Panc1 (cell line): ENCODE measurements around the gene ARL6IP4.

ENCODE experiments used
- POLR2AphosphoS5 ChIP-seq: IDR thresholded peaks from 2 replicates; pipeline ENCODE4 v1.6.1; 2012; ENCODE audit warnings: mild to moderate bottlenecking, low read depth, low read length, moderate library complexity
- SIN3A ChIP-seq: IDR thresholded peaks from 2 replicates; pipeline ENCODE4 v1.6.1; 2012; ENCODE audit warnings: low read depth, mild to moderate bottlenecking, low read length, moderate library complexity, borderline replicate concordance; ENCODE audit not compliant: insufficient read depth
- TF ChIP-seq, protein P1 (sequence below): fragments of 450-650 bp; IDR thresholded peaks from 2 replicates; pipeline ENCODE4 v1.5.1; 2017; ENCODE audit warnings: mild to moderate bottlenecking
- TF ChIP-seq, protein P2 (sequence below), 2 experiments: IDR thresholded peaks; 2 replicates each; pipeline ENCODE4 v1.6.1; 2011 to 2012; ENCODE audit warnings: low read depth in 2 of 2, control low read depth in 1 of 2, low read length in 1 of 2, mild to moderate bottlenecking in 1 of 2, moderate library complexity in 1 of 2; ENCODE audit not compliant: insufficient read depth in 1 of 2

DNA sequence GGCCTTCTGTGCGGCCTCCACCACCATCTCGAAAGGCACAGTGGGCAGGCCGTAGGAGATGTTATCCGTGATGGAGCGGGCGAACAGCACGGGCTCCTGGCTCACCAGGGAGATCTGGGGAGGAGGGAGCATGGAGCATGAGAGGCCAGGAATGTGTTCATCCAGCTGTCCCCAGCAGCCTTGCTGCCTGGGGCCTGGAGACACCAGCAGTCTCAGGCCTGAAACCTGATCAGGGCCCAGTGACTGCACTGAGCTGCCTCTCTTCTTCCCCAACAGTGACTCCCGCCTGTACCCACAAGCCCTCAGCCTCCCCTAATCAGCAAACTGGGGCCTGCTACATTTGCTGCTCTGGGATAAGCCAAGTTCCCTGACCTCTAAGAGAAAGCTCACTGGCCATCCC, 45.2 kb upstream of the ARL6IP4 start:
- TF ChIP-seq, protein P1, sequence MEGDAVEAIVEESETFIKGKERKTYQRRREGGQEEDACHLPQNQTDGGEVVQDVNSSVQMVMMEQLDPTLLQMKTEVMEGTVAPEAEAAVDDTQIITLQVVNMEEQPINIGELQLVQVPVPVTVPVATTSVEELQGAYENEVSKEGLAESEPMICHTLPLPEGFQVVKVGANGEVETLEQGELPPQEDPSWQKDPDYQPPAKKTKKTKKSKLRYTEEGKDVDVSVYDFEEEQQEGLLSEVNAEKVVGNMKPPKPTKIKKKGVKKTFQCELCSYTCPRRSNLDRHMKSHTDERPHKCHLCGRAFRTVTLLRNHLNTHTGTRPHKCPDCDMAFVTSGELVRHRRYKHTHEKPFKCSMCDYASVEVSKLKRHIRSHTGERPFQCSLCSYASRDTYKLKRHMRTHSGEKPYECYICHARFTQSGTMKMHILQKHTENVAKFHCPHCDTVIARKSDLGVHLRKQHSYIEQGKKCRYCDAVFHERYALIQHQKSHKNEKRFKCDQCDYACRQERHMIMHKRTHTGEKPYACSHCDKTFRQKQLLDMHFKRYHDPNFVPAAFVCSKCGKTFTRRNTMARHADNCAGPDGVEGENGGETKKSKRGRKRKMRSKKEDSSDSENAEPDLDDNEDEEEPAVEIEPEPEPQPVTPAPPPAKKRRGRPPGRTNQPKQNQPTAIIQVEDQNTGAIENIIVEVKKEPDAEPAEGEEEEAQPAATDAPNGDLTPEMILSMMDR, result no peak
- TF ChIP-seq POLR2AphosphoS5 (no peak), SIN3A (no peak)
- TF ChIP-seq, protein P2, sequence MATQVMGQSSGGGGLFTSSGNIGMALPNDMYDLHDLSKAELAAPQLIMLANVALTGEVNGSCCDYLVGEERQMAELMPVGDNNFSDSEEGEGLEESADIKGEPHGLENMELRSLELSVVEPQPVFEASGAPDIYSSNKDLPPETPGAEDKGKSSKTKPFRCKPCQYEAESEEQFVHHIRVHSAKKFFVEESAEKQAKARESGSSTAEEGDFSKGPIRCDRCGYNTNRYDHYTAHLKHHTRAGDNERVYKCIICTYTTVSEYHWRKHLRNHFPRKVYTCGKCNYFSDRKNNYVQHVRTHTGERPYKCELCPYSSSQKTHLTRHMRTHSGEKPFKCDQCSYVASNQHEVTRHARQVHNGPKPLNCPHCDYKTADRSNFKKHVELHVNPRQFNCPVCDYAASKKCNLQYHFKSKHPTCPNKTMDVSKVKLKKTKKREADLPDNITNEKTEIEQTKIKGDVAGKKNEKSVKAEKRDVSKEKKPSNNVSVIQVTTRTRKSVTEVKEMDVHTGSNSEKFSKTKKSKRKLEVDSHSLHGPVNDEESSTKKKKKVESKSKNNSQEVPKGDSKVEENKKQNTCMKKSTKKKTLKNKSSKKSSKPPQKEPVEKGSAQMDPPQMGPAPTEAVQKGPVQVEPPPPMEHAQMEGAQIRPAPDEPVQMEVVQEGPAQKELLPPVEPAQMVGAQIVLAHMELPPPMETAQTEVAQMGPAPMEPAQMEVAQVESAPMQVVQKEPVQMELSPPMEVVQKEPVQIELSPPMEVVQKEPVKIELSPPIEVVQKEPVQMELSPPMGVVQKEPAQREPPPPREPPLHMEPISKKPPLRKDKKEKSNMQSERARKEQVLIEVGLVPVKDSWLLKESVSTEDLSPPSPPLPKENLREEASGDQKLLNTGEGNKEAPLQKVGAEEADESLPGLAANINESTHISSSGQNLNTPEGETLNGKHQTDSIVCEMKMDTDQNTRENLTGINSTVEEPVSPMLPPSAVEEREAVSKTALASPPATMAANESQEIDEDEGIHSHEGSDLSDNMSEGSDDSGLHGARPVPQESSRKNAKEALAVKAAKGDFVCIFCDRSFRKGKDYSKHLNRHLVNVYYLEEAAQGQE (IDR thresholded peaks at IDR 0.05; ENCODE audit: insufficient read depth in 1 of 2, low read depth in 2 of 2, low read length in 1 of 2), result no peak
